Measurements from ENCODE around the gene FCER1A.

DNA sequence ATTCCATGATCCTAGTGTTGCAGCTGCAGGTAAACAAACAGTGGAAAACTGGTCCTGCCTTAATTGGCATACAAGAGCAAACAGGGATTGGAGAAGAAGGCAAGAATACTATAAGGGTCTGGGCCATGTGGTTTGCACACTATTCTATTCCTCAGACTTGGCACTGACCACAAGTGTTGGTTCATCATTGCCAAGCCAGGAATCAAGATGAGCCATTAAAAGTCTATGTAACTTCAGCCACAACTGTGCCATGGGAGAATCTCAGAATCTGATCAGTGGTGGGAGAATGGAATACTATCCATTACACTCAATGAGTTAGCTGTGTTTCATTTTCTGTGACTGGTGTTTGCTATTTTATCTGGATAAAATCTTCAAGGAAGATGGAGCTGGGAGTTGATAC is 26.2 kb upstream of the FCER1A start:
- TF ChIP-seq, protein P1, sequence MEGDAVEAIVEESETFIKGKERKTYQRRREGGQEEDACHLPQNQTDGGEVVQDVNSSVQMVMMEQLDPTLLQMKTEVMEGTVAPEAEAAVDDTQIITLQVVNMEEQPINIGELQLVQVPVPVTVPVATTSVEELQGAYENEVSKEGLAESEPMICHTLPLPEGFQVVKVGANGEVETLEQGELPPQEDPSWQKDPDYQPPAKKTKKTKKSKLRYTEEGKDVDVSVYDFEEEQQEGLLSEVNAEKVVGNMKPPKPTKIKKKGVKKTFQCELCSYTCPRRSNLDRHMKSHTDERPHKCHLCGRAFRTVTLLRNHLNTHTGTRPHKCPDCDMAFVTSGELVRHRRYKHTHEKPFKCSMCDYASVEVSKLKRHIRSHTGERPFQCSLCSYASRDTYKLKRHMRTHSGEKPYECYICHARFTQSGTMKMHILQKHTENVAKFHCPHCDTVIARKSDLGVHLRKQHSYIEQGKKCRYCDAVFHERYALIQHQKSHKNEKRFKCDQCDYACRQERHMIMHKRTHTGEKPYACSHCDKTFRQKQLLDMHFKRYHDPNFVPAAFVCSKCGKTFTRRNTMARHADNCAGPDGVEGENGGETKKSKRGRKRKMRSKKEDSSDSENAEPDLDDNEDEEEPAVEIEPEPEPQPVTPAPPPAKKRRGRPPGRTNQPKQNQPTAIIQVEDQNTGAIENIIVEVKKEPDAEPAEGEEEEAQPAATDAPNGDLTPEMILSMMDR (IDR thresholded peaks at IDR 0.05 in 8 of 11, conservative IDR thresholded peaks at IDR 0.05 in 3 of 11) = no peak
- TF ChIP-seq POLR2A (IDR thresholded peaks at IDR 0.05) (no peak), POLR2AphosphoS5 (IDR thresholded peaks at IDR 0.05) (no peak)

Data from spleen (tissue), 7 donors.